ENCODE data around the gene CYP21A2.
"Not testable (repeated sequence)": the region's sequence is repeated elsewhere in the genome, so short reads cannot be mapped to it uniquely, and the experiment has no call there.

DNA sequence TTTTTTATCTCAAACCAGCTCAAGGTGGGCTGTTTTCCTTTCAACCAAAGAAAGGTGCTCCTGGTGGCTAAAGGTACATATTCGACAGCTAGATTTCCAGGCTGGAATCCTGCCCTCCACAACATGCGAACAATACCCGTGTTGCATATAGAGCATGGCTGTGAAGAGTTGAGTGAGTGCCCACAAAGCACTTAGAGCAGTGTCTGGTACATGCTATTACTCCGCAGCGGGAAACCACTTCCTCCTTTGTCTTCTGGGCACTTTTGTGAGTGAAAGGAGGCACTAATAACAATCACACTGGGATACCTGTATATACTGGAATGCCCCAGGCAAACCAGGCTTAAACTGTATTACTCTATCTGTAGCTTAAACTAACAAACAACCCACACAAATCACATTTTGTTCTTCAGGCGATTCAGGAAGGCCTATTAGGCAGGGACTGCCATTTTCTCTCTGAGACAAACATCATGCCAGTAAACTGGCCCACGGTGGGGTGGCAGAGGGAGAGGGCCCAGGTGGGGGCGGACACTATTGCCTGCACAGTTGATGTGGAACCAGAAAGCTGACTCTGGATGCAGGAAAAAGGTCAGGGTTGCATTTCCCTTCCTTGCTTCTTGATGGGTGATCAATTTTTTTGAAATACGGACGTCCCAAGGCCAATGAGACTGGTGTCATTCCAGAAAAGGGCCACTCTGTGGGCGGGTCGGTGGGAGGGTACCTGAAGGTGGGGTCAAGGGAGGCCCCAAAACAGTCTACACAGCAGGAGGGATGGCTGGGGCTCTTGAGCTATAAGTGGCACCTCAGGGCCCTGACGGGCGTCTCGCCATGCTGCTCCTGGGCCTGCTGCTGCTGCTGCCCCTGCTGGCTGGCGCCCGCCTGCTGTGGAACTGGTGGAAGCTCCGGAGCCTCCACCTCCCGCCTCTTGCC is at the start of gene CYP21A2:
- not testable (repeated sequence) for TF ChIP-seq ASH2L (IDR thresholded peaks at IDR 0.05; ENCODE audit: low read length); RXRA (IDR thresholded peaks at IDR 0.05; ENCODE audit: insufficient read depth, low read depth, low read length); CTCF (IDR thresholded peaks at IDR 0.05; ENCODE audit: control extremely low read depth in 1 of 3, insufficient read depth in 1 of 3, low read depth in 1 of 3, low read length in 3 of 3); POLR2A (IDR thresholded peaks at IDR 0.05; ENCODE audit: control extremely low read depth in 1 of 2, low read depth in 2 of 2, low read length in 2 of 2); RAD21 (IDR thresholded peaks at IDR 0.05 in 1 of 2, conservative IDR thresholded peaks at IDR 0.05 in 1 of 2; ENCODE audit: low read depth in 2 of 2, low read length in 2 of 2)
